ENCODE results near the gene CDC42BPB.

Gene CDC42BPB

DNA sequence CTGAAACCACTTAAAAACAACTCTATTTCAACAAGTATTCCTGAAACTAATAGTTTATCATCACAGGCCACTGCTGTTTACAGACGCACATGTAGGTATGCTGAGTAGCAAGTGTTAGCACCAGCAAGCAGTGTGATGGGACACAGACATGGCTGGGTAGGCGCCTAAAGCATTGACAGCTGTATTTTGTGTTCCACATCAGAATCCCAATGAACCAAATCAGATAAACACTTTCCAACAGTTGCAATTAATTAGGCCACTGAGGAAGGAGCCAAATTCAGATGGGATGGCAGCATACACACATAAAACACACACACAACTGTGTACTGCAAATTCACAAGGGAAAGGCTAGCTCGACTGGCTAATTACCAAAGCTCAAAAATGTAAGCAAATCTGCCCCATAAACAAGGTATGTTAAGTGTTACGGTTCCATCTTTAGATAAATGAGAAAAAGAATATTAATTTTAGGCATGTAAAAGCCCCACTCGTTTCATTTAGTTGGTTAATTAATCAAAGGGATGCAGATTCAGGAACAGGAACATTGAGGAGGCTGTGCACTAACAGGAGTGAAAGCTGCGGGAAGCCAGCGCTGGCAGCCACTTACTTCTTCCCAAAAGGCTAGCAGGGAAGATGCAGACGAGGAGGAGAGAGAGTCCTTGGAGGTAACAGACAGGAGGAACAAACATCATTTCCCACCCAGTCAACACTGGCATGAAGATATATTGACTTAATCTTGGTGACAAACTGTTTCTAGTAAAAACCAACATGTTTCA lies 101.5 kb downstream of the CDC42BPB start:
- DNase-seq = no peak

DNA sequence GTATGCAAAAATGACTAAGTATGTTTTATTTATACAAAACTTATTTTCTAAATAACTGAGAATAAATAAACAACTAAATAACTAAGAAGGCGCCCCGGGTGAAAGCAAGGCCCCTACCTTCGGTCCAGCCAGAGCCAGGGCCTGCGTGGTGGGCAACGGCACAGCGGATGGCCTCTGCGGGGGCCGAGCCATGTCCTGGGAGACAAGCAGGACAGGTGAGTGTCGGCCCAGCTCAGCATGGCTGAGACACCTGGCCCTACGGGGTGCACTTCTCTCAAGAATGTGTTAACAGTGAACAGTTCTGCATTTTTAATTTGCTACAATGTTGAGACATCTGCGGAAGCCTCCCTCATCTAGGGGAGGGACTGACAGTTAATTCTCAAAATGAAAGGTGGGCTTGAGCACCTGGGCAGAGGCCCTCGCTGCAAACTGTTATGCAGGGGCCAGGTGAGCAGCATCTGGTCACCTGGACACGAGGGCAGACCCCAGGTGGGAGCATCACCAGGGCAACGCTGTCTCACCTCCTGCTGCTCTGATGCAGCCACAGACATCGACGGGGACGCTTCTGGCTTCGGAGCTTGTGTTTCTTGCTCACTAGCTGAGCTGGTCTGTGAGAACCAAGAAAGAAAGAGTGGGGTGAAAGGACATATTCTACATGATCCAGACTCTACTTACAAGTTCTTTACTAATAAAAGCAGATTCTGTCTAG lies 103.1 kb downstream of the CDC42BPB start:
- no peak for DNase-seq

DNA sequence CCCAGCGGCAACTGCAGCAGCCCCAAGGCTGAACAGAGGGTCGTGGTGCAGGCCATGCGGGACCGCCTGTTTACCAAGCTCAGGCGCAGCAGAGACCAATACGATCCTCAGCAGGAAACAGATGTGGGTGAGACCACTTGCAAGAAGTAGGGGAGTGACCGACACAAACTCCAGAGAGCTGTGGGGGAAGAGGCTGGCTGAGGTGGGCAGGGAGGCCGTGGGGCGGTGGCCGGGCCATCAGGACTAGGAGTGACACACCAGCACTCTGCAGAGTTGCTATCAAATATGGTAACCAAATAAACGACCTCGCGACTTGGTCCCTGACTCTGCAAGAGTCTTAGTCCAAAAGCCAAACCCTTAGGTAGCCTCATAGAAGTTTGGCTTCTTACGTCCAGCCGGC lies 104.2 kb downstream of the CDC42BPB start:
- DNase-seq = no peak

DNA sequence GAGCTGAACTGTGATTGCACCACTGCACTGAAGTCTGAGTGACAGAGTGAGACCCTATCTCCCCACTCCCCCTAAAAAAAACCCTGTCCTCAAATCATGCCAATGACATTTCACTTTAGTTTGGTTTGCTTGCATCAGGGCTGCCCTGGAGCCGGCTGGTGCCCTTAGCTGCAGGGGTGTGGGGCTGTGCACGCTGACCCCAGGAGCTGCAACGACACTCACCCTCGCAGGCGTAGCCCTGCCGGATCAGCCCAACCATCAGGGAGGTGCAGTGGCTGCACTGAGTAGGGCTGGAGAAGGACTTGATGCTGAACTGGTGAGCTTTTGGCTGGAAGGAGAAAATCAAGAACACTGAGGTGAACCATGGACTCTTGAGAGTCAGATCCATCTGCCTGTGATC lies 105.1 kb downstream of the CDC42BPB start:
- DNase-seq = no peak

DNA sequence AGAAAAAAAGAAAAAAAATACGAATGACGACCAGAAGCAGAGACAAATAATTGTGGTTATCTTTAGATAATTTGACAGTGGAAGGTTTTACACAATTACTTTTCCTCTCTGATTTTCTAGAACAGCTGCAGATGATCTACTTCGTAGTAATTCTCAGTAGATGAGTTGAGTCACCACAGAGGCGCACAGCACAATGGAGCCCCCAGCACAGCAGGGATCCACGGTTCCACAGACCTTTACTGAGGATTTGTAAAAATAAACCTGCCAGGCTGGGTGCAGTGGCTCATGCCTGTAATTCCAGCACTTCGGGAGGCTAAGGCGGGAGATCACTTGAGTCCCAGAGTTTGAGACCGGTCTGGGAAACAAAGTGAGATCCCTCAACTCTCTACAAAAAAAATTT lies 105.5 kb downstream of the CDC42BPB start:
- no peak for DNase-seq

DNA sequence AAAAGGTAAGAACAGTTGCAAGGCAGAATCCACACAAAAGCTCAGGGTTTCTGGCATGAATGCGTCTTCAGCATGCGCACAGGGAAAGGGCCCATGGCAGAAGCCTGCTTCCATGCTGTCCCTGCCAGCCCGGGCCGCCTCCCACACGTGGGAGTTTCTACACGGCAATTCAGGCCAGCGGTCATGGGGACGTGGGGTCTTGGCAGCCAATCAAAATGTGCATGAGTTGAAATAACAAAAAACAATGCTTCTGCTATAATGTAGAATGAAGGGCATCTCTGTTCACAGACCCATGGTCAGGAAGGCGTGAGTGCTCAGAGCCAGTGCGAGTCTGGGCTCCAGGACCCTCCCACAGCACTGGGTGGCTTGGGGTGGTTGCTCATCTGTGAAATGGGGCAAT lies 106.3 kb downstream of the CDC42BPB start:
- DNase-seq = no peak

DNA sequence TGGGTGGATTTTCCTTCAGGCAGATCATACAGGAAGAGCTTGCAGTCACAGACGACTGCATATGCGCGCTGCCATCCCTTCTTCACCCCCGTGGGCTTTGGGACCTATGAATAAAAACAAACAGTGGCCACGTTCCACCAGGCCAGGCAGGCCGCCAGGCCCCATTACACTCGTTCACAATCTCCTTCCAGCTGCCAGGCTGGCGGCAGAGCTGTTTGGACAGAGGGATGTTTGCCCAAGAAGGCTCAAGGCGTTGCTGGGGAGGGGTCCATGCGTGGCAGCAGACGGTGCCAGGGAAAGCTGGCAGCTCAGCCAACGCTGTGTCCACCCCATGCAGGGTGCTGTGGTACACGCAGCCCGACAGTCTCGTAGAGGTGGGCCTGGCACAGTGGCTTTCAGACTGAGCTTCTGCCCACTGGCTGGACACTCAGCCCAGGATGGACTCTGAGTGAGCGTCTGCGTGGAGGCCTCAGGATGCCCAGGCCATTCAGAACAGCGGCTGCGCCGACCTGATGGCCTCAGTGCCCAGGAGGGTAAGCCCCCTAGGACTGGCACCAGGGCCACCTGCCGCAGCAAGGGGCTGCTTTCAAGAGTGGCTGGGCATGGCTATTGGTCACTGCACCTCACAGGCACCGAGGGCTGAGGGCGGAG lies 107.4 kb downstream of the CDC42BPB start:
- no peak for DNase-seq

DNA sequence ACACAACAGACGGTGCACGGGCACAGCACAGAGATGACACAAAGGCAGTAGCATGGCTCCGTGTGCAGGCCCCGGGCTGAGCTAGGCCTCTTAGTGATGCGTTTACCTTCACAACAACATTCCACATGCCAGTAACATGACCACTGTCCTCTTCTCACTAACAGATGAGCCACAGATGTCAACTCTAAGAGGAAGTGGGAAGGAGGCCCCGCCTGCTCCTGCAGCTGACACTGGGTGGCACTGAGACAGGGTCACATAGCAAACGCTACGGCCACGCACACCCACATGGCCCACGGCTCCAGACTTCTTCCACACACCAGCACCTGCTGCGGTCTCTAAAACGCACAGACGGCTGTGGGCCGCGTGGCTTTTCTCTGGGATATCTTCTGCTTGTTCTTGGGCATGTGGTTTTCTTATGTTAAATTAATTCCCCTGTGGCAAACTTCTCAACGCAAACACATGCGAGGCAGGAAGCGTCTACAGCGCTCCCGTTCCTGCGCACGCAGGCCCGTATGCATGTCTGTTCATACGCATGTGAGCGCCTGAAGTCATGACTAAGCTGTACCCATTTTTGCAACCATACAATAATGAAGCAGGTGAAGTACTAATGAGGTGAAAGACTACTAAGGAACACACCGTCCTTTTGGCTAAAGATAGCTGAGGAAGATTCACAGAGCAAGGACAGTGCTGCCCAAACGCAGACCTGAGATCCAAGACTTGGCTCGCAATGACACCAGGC lies 108.1 kb downstream of the CDC42BPB start:
- no peak for DNase-seq

DNA sequence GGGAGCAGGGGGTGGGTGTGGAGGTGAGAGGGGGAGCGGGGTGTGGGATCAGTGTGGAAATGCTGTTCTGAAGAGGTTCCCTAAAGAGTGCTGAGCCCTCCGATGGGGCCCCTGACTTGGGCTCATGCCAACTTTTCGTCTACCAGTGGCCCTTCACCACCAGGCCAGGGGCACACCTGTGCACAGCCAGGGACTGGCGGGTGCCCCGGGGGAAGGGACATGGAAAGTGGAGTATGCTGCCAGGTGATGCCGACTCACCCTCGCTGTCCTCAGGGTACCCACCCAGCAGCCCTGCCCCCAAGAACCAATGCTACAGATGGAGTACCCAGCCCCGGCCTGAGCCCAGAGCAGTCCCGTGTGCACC lies 108.7 kb downstream of the CDC42BPB start:
- no peak for DNase-seq

DNA sequence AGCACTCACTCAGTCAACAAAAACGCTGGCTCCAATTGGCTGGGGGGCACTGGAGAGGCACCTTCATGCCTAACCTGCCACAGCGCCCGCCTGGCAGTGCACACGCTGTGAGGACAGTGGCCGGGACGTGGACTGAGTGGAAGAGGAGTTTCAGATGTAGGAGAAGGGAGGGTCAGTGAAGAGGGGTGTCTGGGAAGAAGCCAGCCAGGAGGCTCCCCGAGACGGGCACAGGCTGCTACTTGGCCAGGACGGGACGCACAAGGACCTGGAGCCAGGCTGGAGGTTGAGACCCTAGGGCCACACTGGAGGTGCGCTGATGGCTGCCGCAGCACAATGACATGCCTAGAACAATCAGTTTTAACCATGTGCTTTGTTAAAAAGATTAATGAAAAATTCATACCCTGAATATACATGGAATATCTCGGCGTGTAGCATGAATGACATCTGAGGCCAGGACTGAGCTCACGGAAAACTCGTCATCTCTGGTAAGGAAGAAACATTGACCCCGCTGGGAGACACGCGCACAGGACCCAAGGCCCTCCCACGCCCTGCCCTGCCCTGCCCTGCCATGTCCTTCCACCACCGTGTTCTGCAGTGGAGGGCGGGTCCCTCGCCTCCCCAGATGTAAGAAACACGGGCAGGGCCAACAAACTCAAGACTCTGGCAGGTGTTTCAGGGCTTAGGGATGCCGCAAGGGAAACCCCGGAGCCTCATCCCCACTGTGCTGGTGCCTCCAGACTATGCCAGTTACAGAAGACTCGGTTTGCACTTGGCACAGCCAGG lies 109.8 kb downstream of the CDC42BPB start:
- DNase-seq = no peak

DNA sequence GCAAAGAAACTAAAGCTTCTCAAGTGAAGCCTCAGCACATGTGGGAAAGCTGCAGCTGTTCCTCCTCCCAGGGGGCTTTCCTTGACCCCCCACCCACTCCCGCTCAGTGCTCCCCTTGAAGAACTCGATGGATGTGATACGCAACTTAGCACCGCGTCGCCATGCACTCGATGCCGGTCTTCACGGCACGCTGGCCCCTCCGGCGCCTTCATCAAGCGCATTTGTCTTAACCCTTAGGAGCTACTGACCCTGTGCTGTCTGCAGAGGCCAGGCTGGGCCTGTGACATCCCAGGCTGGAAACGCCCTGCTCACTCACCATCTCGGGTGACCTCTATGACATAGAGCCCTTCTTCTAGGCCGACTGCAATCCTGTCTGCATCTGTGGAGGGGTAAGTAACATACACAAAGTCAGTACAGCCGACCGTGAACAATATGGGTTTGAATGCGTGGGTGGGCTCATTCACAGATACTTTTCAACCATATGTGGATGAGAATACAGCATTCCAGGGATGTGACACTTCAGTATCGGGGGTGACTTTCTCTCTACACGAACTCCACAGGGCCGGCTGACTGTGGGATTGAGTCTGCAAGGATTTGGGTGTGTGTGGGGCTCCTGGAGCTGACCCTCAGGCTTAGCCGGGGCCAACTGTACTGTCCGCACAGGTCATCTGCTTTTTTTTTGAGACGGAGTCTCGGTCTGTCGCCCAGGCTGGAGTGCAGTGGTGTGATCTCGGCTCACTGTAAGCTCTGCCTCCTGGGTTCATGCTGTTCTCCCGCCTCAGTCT lies 111.8 kb downstream of the CDC42BPB start:
- no peak for DNase-seq

DNA sequence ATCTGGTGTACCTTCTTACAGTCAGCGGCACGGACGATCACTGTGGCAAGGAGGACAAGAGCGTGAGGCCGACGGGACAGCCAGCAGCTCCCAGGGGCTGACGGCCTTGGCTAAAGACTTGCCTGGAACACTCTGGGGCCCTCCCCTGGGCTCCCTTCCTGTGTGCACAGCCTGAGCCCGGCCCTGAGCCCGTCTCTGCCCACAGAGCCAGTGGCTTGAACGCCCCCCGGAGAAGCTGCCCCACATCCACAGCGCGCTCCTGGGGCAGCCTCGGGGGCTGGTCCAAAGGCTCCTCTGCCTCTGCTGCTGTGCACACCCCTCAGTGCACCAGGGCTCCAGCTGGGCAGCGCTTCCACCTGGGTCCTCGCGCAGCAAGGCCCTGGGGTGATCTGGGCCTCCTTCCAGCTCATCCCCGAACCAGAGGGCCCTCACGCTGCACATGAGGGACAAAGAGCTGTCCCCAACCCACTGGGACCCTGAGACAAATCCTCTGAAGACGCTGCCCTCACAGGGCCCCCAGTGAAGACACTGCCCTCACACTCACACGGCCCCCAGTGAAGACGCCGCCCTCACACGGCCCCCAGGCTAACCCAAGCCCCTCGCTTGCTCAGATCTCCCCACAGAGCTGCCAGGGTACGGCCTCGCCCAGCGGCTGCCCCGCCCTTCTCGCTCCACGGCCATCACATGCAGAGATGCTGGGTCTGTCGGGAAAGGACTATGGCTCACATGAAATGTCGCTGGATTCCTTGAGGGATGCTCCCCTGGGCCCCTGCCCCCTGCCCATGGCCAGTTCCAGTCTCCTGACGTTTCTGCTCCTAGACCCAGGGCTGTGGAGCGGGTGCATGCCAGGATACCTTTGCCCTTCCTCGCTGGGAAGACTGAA lies 112.7 kb downstream of the CDC42BPB start:
- DNase-seq = no peak

DNA sequence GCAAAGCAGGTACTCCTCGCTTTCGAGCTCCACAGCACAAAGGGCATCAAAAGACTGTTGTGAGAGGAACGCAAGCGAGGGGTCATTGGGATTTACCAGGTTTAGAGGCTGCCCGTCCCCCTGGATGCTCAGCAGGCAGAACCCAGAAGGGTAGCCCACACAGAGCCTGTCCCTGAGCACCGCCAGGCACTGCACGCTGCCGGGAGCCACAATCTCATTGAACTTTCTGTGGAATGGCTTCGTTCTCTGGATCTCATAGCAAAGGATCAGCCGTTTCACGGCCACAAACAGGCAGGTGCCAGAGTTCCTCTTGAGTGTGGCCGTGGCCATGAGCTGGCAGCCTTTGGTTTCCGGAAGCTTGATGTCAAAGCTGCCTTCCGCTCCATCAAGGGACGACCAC lies 113.4 kb downstream of the CDC42BPB start:
- no peak for DNase-seq

DNA sequence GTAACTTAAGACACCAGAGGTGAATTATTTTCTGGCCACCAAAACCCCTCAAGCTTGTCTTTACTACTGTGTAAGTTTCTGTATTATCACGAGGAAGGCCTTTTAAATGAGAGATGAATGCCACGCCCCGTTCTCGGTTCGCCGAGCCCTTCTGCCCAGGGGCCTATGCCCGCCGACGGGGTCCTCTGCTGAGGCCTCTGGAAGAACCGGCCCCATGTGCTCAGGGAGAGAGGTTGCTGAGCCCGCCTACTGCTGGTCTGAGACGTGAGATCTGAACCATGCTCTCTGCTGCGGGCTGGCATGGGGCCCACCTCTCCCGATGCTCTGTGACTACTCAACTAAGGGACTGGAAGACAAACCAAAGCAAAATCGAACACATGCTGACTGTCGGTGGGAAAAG lies 113.9 kb downstream of the CDC42BPB start:
- no peak for DNase-seq

DNA sequence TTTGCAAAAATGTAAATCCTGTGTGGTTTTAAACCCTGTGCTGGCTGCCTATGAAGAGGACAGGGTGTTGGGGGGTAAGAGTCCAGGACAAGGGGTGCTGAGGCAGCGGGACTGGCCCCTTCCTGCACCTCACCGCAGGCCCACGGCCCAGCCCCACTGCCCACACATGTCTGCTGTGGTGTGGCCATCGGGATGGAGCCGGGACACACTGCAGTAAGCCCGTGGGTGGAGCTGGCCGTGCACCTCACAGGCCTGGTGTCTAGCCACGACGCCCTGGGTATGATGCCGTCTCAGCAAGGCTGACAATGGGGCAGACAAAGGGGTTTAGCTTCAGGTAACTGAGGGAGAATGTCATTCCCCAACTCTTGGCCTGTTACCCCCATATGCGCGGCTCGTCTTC lies 115.3 kb downstream of the CDC42BPB start:
- DNase-seq = no peak

DNA sequence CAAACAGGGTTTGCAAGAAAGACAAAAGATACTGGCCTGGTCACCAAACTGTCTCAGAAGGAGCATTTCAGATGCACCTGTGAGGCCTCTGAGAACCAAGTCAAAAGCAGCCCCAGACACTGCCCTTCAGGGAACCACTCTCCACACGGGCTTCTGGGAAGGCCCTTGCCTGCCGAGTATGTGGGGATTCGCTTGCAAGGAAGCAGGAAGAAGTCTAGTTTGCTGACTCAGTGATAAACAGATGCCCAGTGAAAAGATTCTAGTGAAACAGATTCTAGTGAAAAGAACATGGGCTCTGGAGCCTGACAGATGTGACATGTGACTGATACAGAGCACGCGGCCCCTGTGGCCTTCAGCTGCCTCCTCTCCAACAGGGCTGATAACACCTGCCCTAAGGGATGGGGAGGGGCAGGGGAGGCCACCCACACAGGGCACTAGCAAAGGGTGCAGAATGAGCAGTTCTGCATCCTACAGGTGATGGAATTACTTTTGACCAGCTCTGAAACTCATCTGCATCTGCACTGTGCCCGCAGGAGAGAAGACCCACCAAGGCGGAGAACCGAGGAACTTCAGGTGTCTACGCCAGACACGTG lies 115.8 kb downstream of the CDC42BPB start:
- no peak for DNase-seq

DNA sequence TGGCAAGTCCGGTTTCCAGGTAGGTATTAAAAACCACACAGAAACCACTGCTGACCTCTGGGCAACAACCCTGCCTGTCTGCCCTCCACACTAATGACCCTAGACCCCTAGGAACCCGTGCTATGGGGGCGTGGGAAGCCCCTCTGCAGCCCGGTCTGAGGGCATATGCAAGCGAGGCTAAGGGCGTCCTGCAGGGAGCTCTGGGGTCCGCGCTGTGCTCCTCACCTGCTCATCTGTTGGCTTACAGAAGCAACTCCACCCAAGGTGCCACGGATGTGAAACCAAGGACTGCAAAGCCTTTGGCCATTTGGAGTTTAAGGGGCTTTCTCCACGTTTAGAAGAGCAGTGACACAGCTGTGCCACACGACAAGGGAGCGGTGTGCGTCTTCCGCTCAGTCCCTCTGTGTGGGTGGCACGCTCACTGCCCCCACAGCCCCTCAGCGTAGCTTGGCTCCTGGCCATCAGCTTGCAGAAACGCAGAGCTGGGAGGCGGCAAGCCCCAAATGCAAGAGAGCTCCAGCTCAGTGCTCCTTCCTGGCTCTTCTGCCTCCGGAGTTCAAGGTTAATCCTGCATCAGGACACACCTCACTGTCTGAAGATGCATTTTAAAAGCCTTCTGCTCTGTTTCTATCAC lies 116.5 kb downstream of the CDC42BPB start:
- DNase-seq = no peak

DNA sequence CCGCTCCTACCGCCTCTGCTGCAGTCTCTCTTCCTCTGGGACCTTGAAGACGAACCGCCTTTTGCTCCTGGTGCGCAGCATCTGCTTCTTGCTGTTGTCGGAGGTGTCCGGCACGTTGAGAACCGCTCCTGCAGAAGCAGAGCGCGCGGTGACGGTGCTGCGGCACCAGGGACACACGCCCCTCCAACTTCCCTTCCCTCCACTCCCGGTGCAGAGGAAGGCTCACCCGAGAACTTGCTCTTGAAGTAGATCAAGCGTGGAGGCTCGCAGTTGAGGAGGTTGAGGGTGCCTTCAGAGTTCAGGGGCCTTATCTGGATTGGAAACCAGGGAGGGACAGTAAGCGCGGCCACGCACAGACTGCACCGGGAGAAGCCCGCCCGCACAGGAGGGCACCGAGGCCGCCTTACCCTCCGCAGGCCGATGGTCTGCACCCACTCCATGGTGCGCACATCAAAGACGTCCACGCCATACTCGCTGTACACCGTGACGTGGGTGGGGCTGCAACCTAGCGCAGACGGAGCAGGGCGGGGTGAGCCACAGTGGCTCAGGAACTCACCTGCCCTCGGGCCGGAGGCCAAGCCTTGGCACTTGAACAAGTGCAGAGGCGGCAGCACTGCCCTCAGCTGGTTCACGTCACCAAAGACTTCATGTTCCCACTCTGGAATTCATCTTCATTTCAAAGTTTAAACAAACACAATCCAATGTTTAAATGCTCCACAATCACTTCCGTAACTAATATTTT lies 117.4 kb downstream of the CDC42BPB start:
- no peak for DNase-seq

DNA sequence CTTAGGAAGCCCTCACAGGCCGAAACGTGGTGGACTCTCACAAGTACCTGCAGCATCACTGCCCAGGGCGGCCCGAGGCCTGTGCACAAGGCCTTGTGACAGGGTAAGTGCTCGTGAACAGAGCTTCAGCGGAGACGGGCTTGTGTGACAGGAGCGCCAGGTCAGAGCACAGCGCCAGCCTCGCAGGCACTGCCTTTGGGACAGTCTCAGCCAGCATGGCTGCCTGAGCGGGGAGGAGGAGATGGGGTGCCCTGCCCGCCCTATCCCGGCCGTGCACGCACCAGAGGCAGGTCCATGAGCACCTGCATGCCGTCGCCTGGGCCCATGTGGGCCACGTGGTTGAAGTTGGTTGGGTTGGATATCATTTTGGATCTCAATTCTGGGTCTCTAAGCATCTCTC lies 118.0 kb downstream of the CDC42BPB start:
- no peak for DNase-seq
